IPS-20b (cell line): ENCODE measurements around the gene ZNF425.
"Not testable (repeated sequence)": the region's sequence is repeated elsewhere in the genome, so short reads cannot be mapped to it uniquely, and the experiment has no call there.

Source experiments
- H3K27ac ChIP-seq: one replicate; pipeline ENCODE4 v1.5.1; 2013; ENCODE audit warnings: low read length
- H3K27me3 ChIP-seq: 2 replicates; pipeline ENCODE4 v1.6.1; 2013; ENCODE audit warnings: mild to moderate bottlenecking, low read length, inconsistent platforms; ENCODE audit not compliant: insufficient read depth
- H3K36me3 ChIP-seq: 2 replicates; pipeline ENCODE4 v1.6.1; 2013; ENCODE audit warnings: low read depth, mild to moderate bottlenecking, inconsistent platforms, low read length, moderate library complexity; ENCODE audit not compliant: insufficient read depth
- H3K4me1 ChIP-seq: 2 replicates; pipeline ENCODE4 v1.6.1; 2013; ENCODE audit warnings: mild to moderate bottlenecking, control low read depth, inconsistent platforms, low read length, moderate library complexity; ENCODE audit not compliant: insufficient read depth
- H3K4me3 ChIP-seq: 2 replicates; pipeline ENCODE4 v1.5.1; 2013; ENCODE audit warnings: mild to moderate bottlenecking, low read length, inconsistent platforms
- H3K9ac ChIP-seq: 2 replicates; pipeline ENCODE4 v1.6.1; 2013; ENCODE audit warnings: low read depth, mild to moderate bottlenecking, inconsistent platforms, low read length, moderate library complexity
- H3K9me3 ChIP-seq: 2 replicates; pipeline ENCODE4 v1.6.1; 2013; ENCODE audit warnings: mild to moderate bottlenecking, low read depth, low read length, inconsistent platforms; ENCODE audit not compliant: insufficient read depth

The ZNF425 gene

DNA sequence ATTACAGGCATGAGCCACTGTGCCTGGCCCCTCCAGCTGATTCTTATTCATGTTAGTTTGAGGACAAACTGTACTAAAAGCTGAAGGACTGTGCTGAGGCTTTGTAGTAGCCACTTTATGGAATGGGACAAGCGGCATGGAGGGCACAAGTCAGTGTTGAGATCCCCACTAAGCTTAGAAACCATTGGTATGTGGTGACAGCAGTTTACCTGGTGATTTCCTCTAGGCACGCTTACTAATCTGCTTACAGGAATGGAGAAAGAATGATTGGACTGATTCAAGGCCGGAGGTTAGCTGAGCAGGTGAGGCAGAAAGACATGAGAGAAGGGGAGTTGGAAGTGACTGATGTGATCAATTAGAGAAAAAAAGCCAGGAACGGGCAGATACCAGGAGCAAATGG is 24.9 kb upstream of the ZNF425 start:
- no peak overlapping the region for H3K27ac ChIP-seq
- peaks cover 49% of the 10 kb centered on the region for H3K36me3 ChIP-seq
- H3K9me3 ChIP-seq = no peaks in the 10 kb centered on the region
- no peak overlapping the region for H3K9ac ChIP-seq
- no peaks in the 10 kb centered on the region for H3K27me3 ChIP-seq
- H3K4me3 ChIP-seq = no peak overlapping the region
- peaks cover 14% of the 10 kb centered on the region; the same call in 1 of the 2 replicates for H3K4me1 ChIP-seq

DNA sequence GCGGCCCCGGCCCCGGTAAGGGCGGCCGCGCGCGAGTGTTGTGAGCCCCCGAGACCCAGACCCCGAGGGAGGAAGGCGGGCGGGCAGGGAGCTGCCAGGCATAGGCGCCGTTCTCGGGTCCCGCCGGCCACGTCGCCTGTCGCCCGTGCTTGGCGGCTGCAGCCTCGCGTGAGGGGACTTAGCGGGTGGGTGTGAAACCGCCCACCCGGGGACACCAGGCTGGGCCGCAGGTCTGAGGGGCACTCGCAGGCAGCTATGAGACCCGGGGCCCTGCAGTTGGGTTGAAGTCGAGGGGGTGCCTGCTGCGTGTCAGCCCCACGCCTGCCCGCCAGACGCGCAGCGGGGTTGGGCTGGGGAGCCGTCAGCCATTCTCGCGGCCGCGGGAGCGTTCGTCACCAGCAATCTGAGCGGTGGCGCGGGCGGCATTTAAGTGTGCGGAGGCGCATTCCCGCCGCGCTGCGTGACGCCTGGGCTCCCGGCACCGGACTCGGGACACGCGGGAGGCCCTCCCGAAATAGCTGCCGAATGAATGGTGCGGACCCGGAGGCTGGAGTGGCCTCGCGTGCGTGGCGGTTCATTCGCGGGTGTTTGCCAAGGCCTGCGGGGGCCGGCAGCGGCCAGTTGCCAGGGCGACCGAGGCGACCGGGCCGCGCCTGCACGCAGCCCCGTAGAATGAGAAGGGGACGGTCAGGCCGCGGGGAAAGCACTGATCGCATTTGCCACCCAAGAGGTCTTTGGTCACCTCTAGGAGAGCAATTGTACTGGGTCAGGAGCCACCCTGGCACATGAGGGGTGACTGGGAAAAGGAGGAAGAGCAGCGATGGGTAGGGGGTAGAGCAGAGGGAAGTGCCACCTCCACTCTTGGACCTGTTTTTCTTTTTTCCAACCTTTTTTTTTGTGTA is 21.9 kb upstream of the ZNF425 start:
- Histone ChIP-seq H3K36me3 (peaks cover 21% of the 10 kb centered on the region), H3K9me3 (no peaks in the 10 kb centered on the region), H3K4me3 (peak overlapping the region; percentile 95), H3K4me1 (peaks cover 37% of the 10 kb centered on the region), H3K27ac (peak overlapping the region; percentile 73), H3K9ac (peak overlapping the region; percentile 97), H3K27me3 (no peaks in the 10 kb centered on the region)

DNA sequence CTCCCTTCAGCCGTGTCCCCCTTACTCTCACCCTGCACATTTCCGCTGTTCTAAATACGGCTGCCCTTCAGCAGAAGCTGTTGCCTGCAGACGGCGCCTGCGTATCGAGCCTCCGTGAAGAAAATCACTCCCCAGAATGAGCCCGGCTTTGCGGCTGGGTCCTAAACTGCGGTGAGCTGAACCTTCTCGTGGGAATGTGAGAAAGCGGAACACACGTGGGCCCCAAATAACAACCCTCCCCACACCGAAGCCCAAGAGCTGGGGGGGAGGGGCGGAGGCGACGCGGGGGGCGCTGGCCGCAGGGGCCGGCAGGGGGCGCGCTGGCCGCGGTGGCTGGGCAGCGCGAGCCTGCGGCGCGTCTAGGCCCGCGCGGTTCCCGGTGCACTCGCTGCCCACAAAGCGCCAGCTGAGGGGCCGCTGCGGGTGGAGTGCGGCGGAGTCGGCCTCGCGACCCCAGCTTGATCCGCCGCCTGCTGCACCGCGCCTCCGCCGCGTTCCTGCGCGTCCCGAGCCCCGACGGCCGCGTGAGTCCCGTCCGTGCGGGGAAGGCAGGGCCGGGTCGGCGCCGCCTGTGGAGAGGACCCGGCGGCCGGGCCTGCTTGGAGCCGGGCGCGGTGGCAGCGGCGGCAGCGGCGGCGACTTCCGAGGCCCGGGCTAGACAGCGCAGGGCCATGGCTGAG is 21.1 kb upstream of the ZNF425 start, which contains the start of gene ZNF398:
Gene ZNF398, plus strand, starts transcription at position 382 of the 680 bp plus-strand sequence. Its CDS starts 290 bp downstream, at position 672.
- Histone ChIP-seq H3K9ac (peak within 1 kb of the TSS; percentile 97), H3K4me3 (peak within 1 kb of the TSS; percentile 95), H3K4me1 (peaks cover 37% of the 10 kb centered on the region), H3K36me3 (peaks cover 15% of the 10 kb centered on the region; the same call in 1 of the 2 replicates), H3K27me3 (no peaks in the 10 kb centered on the region), H3K27ac (peak within 1 kb of the TSS; percentile 92), H3K9me3 (no peaks in the 10 kb centered on the region)

DNA sequence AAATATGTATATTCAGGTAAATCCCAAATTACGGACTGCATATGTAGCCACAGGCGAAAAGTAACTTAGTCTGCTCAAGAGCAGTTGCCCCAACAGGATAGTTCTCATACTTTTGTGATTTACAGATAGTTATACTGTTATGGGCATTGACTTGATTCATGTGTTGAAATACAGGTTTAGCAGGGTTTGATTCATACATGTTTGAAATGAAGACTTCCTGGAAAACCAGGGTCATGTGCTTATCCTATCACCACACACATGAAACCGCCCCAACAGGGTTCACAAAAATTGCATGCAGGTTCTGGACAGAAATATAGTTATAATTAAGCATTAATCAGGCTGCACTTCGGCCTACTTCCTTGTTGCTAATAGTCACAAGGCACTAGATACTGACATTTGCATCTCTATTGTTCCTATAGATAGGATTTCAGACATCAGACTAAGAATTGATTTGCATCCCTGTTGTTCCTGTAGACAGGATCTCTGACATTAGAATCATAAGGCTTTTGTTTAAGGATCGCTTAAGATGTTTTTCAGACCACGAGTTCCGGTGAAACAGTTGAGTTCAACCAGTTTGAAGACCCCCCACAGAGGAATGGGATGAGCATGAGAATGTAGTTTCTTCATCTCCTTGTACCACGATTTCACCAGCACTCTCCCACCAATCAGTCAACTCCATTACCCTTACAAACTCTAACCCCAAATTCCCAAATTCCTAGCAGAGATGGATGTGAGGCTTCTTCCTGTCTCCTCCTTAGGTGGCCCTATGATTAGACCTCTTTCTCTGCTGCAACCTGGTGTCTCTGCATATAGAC is 19.1 kb upstream of the ZNF425 start:
- Histone ChIP-seq H3K36me3 (peaks cover 6% of the 10 kb centered on the region; the same call in 1 of the 2 replicates), H3K9ac (peak overlapping the region; percentile 97), H3K9me3 (no peaks in the 10 kb centered on the region), H3K4me1 (peaks cover 33% of the 10 kb centered on the region), H3K4me3 (peak overlapping the region; percentile 55), H3K27me3 (no peaks in the 10 kb centered on the region), H3K27ac (peak overlapping the region; percentile 99)

DNA sequence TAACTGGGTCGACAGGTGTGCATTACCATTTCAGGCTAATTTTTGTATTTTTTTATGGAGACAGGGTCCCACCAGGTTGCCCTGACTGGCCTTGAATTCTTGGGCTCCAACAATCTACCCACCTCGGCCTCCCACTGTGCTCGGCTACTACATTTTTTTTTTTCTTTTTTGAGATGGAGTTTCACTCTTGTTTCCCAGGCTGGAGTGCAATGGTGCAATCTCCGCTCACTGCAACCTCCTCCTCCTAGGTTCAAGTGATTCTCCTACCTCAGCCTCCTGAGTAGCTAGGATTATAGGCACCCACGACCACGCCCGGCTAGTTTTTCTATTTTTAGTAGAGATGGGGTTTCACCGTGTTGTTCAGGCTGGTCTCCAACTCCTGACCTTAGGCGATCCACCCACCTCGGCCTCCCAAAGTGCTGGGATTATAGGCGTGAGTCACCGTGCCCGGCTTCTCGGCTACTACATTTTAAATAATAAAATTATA is 18.4 kb upstream of the ZNF425 start:
- not testable (repeated sequence) for H3K27me3 ChIP-seq, H3K9me3 ChIP-seq, H3K36me3 ChIP-seq
- H3K4me3 ChIP-seq = peak overlapping the region; percentile 55
- peak overlapping the region; percentile 97 for H3K9ac ChIP-seq
- H3K4me1 ChIP-seq = peaks cover 27% of the 10 kb centered on the region
- peak overlapping the region; percentile 99 for H3K27ac ChIP-seq

DNA sequence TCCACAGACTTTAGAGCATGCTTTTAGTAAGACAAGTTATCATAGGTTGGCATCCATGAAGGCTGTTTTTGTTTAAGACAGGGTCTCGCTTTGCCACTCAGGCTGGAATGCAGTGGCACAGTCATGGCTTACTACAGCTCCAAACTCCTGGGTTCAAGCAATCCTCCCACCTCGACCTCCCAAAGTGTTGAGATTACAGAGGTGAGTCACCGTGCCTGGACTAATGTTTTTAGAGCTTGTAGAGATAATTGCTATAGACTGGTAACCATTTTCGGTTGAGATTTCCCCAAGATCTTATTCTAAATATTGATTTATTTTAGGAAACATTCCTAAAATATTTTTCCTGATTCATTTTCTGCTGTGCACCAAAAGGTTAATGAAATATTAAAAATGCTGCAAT is 15.8 kb upstream of the ZNF425 start:
- Histone ChIP-seq H3K27me3 (no peaks in the 10 kb centered on the region), H3K9ac (no peak overlapping the region), H3K36me3 (no peaks in the 10 kb centered on the region), H3K4me1 (peaks cover 27% of the 10 kb centered on the region), H3K9me3 (no peaks in the 10 kb centered on the region), H3K4me3 (no peak overlapping the region), H3K27ac (no peak overlapping the region)

DNA sequence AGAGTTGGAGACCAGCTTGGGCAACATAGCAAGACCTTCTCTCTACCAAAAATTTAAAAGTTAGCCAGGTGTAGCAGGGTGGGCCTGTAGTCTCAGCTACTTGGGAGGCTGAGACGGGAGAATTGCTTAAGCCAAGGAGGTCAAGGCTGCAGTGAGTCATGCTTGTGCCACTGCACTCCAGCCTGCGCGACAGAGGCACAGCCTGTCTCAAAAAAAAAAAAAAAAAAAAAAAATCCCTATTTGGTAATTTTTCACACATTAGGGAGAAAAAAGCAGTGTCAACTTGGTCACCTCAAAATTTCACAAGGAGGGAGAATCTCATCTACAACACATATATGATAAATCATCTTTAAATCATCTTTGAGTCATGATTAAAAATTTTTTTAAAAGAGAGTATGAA is 14.7 kb upstream of the ZNF425 start:
- no peak overlapping the region for H3K27ac ChIP-seq

DNA sequence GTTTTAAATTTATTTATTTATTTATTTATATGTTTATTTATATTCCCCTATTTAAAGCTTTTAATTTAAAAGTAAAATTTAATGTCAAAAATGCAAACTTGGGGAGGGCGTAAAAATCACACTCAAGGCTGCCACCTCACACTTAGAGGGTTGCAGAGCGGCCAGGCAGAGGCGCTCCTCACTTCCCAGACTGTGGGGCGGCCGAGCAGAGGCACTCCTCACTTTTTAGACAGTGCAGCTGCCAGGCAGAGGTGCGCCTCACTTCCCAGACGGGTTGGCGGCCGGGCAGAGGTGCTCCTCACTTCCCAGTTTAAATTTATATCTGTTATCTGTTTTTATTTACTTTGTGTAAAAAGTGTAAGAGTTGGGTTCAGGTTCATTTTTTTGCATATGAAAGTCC is 10.0 kb upstream of the ZNF425 start:
- no peaks in the 10 kb centered on the region for H3K4me1 ChIP-seq
- no peak overlapping the region for H3K27ac ChIP-seq
- H3K36me3 ChIP-seq = peaks cover 15% of the 10 kb centered on the region
- H3K9ac ChIP-seq = no peak overlapping the region
- no peak overlapping the region for H3K4me3 ChIP-seq
- no peaks in the 10 kb centered on the region for H3K27me3 ChIP-seq
- peaks cover 1% of the 10 kb centered on the region for H3K9me3 ChIP-seq

More for the DNA sequence above, 14.7 kb upstream of the ZNF425 start:
- Histone ChIP-seq H3K27me3 (no peaks in the 10 kb centered on the region), H3K4me3 (no peak overlapping the region), H3K9ac (no peak overlapping the region; the same call in 1 of the 2 replicates), H3K9me3 (no peaks in the 10 kb centered on the region), H3K4me1 (peaks cover 21% of the 10 kb centered on the region), H3K36me3 (no peaks in the 10 kb centered on the region)

DNA sequence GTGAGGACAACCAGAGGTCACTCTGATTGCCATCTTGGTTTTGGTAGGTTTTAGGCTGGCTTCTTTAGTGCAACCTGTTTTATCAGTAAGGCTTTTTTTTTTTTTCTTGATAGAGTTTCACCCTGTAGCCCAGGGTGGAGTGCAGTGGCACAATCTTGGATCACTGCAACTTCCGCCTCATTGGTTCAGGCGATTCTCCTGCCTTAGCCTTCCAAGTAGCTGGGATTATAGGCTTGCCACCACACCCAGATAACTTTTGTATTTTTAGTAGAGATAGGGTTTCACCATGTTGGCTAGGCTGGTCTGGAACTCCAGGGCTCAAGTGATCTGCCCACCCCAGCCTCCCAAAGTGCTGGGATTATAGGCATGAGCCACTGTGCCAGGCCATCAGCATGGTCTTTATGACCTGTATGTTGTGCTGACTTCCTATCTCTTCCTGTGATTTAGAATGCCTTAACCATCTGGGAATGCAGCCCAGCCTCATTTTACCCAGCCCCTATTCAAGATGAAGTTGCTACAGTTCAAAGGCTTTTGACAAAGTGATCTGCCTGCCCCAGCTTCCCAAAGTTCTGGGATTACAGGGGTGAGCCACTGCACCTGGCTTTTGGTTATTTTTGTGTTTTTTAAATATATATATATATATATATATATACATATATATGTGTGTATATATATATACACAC is 7.0 kb upstream of the ZNF425 start:
- peaks cover 1% of the 10 kb centered on the region for H3K4me1 ChIP-seq
- no peak overlapping the region for H3K27ac ChIP-seq
- H3K9me3 ChIP-seq = peaks cover 10% of the 10 kb centered on the region
- H3K9ac ChIP-seq = no peak overlapping the region
- H3K27me3 ChIP-seq = no peaks in the 10 kb centered on the region
- peaks cover 31% of the 10 kb centered on the region for H3K36me3 ChIP-seq
- no peak overlapping the region for H3K4me3 ChIP-seq

DNA sequence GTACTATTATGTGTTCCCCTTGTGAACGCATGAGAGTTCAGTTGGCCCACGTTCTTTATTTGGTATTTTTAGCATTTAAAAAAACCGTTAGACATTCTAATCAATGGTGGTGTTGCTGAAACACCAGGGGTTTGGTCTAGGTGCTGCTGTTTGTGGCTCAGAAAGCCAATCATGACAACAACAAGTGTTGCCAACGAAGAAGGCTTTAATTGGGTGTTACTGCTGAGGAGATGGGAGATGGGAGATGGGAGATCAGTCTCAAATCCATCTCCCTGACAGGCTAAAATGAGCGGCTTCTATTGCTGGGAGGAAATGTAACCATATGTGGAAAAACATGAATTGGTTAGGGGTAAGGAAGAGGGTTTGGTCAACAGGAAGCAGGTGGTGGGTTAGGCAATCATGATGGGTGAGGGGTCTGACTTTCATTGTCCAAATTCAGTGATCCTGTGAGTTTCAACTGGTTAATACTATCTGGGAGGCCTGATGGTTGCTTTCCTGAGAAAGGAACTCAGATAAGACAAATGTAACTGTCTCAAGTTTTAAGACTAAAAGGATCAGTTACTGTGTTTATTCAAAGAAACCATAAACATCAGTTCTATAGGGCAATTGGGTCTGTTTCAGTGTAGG is 4.6 kb upstream of the ZNF425 start:
- H3K36me3 ChIP-seq = peaks cover 31% of the 10 kb centered on the region
- H3K27ac ChIP-seq = no peak overlapping the region
- no peaks in the 10 kb centered on the region for H3K27me3 ChIP-seq
- no peak overlapping the region for H3K9ac ChIP-seq
- H3K9me3 ChIP-seq = peaks cover 10% of the 10 kb centered on the region
- no peak overlapping the region for H3K4me3 ChIP-seq
- peaks cover 7% of the 10 kb centered on the region for H3K4me1 ChIP-seq
